HepG2 (cell line): ENCODE data around the gene FTL.

Experiments
- AHDC1 ChIP-seq: sonication (generic); formaldehyde crosslinking; IDR thresholded peaks from 2 replicates; pipeline ENCODE4 v1.5.1; 2020; ENCODE audit warnings: mild to moderate bottlenecking, missing genetic modification reagents, borderline replicate concordance
- CTCF ChIP-seq: sonication (generic); formaldehyde crosslinking; IDR thresholded peaks from 2 replicates; pipeline ENCODE4 v1.5.0; 2020; ENCODE audit warnings: mild to moderate bottlenecking, missing genetic modification reagents, moderate library complexity
- PAXIP1 ChIP-seq: sonication (generic); formaldehyde crosslinking; conservative IDR thresholded peaks from 2 replicates; pipeline ENCODE4 v1.4.0; 2020; ENCODE audit warnings: mild to moderate bottlenecking, missing genetic modification reagents, moderate library complexity
- PHF21A ChIP-seq: sonication (generic); formaldehyde crosslinking; IDR thresholded peaks from 2 replicates; pipeline ENCODE4 v1.5.0; 2020; ENCODE audit warnings: mild to moderate bottlenecking, missing genetic modification reagents
- TCF7L2 ChIP-seq: IDR thresholded peaks from 2 replicates; pipeline ENCODE4 v1.6.1; 2011; ENCODE audit warnings: mild to moderate bottlenecking, low read depth, low read length, moderate library complexity

GRCh38 chr19:48991873-48992580 is 26.9 kb downstream of the FTL start:
- no peak for TF ChIP-seq PHF21A (CRISPR knock-in tag)
- TF ChIP-seq CTCF (CRISPR knock-in tag), result no peak
- TF ChIP-seq AHDC1 (CRISPR knock-in tag), result no peak
- no peak for TF ChIP-seq TCF7L2
- TF ChIP-seq PAXIP1 (CRISPR knock-in tag), result no peak
